Right lobe of liver (tissue), 6 donors: Measurements from ENCODE around the gene C1orf74. TPM values are rescaled to one million over a fixed set of nuclear protein-coding genes. Genes with fewer than 3 reads are reported as not detected.
A peak's percentile ranks its signal among the peaks of the same experiment; 100 is the strongest.

Source experiments
- ATAC-seq, 4 donors: fragments of 200-7000 bp; cut with Tn5 transposase; one replicate each; pipeline ENCODE4 v1.9.1; 2020; ENCODE audit warnings: mild to moderate bottlenecking in 4 of 4, moderate library complexity in 4 of 4
- DNase-seq, 3 donors: peaks; one replicate each; pipeline ENCODE4 v3.0.0-alpha.2; 2020
- H3K27ac ChIP-seq, 3 donors: fragments of 200-600 bp; one replicate each; pipeline ENCODE4 v1.8.0; 2022
- H3K27me3 ChIP-seq, 2 donors: fragments of 200-600 bp; one replicate each; pipeline ENCODE4 v1.8.0; 2022
- H3K36me3 ChIP-seq, 4 donors: fragments of 200-600 bp; sonication (generic) in 1 of 4; one replicate each; pipeline versions ENCODE4 v1.5.1 to v1.8.0; 2017 to 2022; ENCODE audit warnings: control low read depth in 1 of 4
- H3K4me1 ChIP-seq, 4 donors: fragments of 200-600 bp; sonication (generic) in 1 of 4; one replicate each; pipeline versions ENCODE4 v1.5.1 to v1.8.0; 2017 to 2022; ENCODE audit warnings: control low read depth in 1 of 4
- H3K4me3 ChIP-seq, 3 donors: fragments of 200-600 bp; one replicate each; pipeline ENCODE4 v1.8.0; 2022
- H3K9me3 ChIP-seq, 4 donors: fragments of 200-600 bp; sonication (generic) in 1 of 4; one replicate each; pipeline versions ENCODE4 v1.5.1 to v1.8.0; 2017 to 2022; ENCODE audit warnings: control low read depth in 1 of 4
- POLR2A ChIP-seq: fragments of 450-650 bp; IDR thresholded peaks from one replicate; pipeline ENCODE4 v1.6.1; 2017; ENCODE audit warnings: antibody characterized with exemption, mild to moderate bottlenecking
- WGBS: methylation state at CpG from one replicate; pipeline ENCODE4 v1.1.6; 2018; ENCODE audit warnings: low coverage, low lambda C conversion rate; ENCODE audit not compliant: insufficient coverage; ENCODE audit errors: missing lambda C conversion rate; 5-methylcytosine and 5-hydroxymethylcytosine counted together
- intact Hi-C, 2 donors: fragments of 100-400 bp; cut with DNase I; formaldehyde crosslinking; loops; one replicate each; pipeline versions ENCODE4 v1.11.2 to v1.14.1; 2022
- total RNA-seq, 6 experiments: library from RNA; depleted of rRNA in 2 of 6; stranded (reverse); fragments of >200 nt in 2 of 6; fragmentation: NEBNext Ultra II Directional in 3 of 6; extraction: Animal tissue kit (Norgen Biotek cat#: 25700) in 3 of 6; gene quantifications; one replicate each; pipeline versions ENCODE4 v1.1.0 to v1.2.4, GENCODE V29; 2016 to 2023
- TF ChIP-seq, protein P1 (sequence below), 4 donors: fragments of 200-600 bp in 3 of 4; fragments of 450-650 bp in 1 of 4; IDR thresholded peaks; one replicate each; pipeline versions ENCODE4 v1.5.1 to v1.8.0; 2016 to 2022; ENCODE audit warnings: antibody characterized with exemption in 4 of 4, mild to moderate bottlenecking in 2 of 4
- donor health status: DM: no; HTN: yes; CAD: no.
- donor health status: DM: no; HTN: no; CAD: no.
- donor health status: DM: no; HTN: no; CAD: no.
- donor health status: DM: no; HTN: yes; CAD: no.
- donor health status: DM: no; HTN: yes; CAD: no.

Gene C1orf74
- total RNA-seq, 6 experiments from 2014 or later = 0.81 to 1.6 (median 1.0) TPM

DNA sequence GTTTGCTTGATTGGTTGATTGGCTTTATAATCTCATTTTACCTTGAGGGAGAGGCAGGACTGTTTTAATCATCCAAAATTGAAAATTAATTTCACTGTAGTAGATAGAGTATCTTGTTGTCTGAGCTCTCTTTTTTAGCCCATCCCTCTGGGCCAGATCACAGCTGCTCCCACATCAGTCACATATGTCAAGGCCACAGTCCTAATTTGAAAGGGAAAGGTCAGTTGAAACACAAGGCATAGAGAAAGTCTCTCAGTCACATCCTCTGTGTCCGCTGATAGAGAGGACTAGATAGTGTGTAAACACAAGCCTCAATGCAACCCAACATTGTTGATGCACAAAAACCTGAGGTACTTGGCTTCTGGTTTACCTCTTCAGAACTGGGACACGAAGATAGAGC, 6.8 kb downstream of the C1orf74 start:
- no peak for TF ChIP-seq POLR2A
- TF ChIP-seq, protein P1, sequence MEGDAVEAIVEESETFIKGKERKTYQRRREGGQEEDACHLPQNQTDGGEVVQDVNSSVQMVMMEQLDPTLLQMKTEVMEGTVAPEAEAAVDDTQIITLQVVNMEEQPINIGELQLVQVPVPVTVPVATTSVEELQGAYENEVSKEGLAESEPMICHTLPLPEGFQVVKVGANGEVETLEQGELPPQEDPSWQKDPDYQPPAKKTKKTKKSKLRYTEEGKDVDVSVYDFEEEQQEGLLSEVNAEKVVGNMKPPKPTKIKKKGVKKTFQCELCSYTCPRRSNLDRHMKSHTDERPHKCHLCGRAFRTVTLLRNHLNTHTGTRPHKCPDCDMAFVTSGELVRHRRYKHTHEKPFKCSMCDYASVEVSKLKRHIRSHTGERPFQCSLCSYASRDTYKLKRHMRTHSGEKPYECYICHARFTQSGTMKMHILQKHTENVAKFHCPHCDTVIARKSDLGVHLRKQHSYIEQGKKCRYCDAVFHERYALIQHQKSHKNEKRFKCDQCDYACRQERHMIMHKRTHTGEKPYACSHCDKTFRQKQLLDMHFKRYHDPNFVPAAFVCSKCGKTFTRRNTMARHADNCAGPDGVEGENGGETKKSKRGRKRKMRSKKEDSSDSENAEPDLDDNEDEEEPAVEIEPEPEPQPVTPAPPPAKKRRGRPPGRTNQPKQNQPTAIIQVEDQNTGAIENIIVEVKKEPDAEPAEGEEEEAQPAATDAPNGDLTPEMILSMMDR (IDR thresholded peaks at IDR 0.05) = no peak
- H3K27ac ChIP-seq = no peak overlapping the region
- no peak for ATAC-seq
- no peaks in the 10 kb centered on the region for H3K9me3 ChIP-seq
- H3K27me3 ChIP-seq = no peaks in the 10 kb centered on the region
- intact Hi-C loops = no loop called here
- WGBS = 100% methylated on average over 2 of the region's 2 CpGs
- peaks cover 0 to 8% (median 3%) of the 10 kb centered on the region in 4 donors for H3K4me1 ChIP-seq
- H3K4me3 ChIP-seq = no peak overlapping the region
- no peak for DNase-seq
- no peaks in the 10 kb centered on the region for H3K36me3 ChIP-seq

DNA sequence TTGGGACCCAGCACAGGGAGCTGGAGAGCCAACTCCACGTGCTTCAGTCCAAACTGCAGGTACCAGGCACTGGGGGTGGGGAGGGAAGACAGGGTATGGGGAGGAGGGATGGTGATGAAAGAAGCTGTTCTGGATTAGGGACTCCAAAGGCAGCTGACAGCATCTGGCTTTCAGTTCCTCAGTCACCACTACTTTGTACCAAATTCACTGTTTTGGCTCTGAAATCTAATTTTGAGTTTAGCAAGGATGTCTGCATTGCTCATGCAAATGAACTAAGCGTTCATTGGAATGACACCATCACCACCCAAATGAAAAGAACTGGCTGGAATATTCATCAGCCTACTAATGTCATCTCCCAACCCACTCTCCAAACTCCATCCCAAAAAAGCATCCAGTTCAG, 8.7 kb downstream of the C1orf74 start:
- WGBS = 67% methylated on average over 1 of the region's 2 CpGs

DNA sequence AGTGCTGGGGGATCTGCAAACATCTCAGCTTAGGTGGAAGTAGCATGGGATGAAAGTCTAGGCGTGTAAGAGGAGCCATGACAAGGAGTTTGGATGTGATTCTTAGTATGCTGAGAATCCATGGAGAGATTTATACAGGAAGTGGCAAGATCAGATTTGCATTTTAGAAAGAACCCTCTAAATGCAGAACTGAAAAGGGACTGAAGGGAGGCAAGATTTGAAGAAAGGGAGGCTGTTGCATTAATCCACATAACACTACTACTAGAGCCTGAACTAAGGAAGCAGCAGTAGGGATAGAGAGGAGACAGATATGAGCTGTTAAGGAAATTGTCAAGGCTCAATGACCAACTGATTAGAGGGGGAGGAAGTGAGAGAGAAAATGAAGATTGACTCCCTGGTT, 9.8 kb downstream of the C1orf74 start:
- WGBS = 85% methylated on average over 1 of the region's 1 CpG

More for the DNA sequence above, 8.7 kb downstream of the C1orf74 start:
- ATAC-seq (peak in 1 of 4 donors; percentile 6), DNase-seq (no peak)
- Histone ChIP-seq H3K36me3 (no peaks in the 10 kb centered on the region), H3K27me3 (no peaks in the 10 kb centered on the region), H3K9me3 (no peaks in the 10 kb centered on the region), H3K4me1 (peaks cover 0 to 6% (median 2%) of the 10 kb centered on the region in 4 donors), H3K4me3 (no peak overlapping the region), H3K27ac (no peak overlapping the region)
- intact Hi-C loops = no loop called here
- no peak for TF ChIP-seq POLR2A
- TF ChIP-seq, protein P1 (IDR thresholded peaks at IDR 0.05) = no peak

DNA sequence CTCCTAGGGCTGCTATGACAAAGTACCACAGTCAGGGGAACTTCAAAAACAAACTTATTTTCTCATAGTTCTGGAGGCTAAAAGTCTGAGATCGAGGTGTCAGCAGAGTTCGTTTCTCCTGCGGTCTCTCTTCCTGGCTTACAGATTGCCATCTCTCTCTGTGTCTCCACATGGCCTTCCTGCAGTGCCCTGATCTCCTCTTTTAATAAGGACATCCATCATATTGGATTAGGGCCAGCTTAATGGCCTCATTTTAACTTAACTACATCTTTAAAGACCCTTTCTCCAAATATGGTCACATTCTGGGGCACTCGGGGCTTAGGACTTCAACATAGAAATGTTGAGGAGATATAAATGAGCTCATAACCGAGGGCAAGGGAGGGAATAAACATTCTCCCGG, 12.2 kb downstream of the C1orf74 start:
- intact Hi-C loops = no loop called here
- Histone ChIP-seq H3K27ac (no peak overlapping the region), H3K36me3 (no peaks in the 10 kb centered on the region), H3K4me3 (no peak overlapping the region), H3K27me3 (no peaks in the 10 kb centered on the region), H3K9me3 (no peaks in the 10 kb centered on the region), H3K4me1 (peaks cover 0 to 4% (median 0%) of the 10 kb centered on the region in 4 donors)
- ATAC-seq (no peak), DNase-seq (no peak)
- TF ChIP-seq, protein P1 (IDR thresholded peaks at IDR 0.05) = no peak
- TF ChIP-seq POLR2A = no peak
- 65% methylated on average over 6 of the region's 6 CpGs for WGBS

More for the DNA sequence above, 9.8 kb downstream of the C1orf74 start:
- intact Hi-C loops = no loop called here
- Histone ChIP-seq H3K27ac (no peak overlapping the region), H3K4me1 (no peaks in the 10 kb centered on the region), H3K27me3 (no peaks in the 10 kb centered on the region), H3K9me3 (no peaks in the 10 kb centered on the region), H3K4me3 (no peak overlapping the region), H3K36me3 (no peaks in the 10 kb centered on the region)
- ATAC-seq (no peak), DNase-seq (no peak)
- TF ChIP-seq, protein P1 (IDR thresholded peaks at IDR 0.05) = no peak
- TF ChIP-seq POLR2A = no peak
